GM12872 (cell line): Measurements from ENCODE around the gene C22orf23.

Source experiments
- CTCF ChIP-seq: IDR thresholded peaks from 3 replicates; pipeline ENCODE4 v1.5.1; 2011; ENCODE audit warnings: low read depth, mild to moderate bottlenecking, low read length, moderate library complexity; ENCODE audit not compliant: insufficient read depth

The C22orf23 gene

DNA sequence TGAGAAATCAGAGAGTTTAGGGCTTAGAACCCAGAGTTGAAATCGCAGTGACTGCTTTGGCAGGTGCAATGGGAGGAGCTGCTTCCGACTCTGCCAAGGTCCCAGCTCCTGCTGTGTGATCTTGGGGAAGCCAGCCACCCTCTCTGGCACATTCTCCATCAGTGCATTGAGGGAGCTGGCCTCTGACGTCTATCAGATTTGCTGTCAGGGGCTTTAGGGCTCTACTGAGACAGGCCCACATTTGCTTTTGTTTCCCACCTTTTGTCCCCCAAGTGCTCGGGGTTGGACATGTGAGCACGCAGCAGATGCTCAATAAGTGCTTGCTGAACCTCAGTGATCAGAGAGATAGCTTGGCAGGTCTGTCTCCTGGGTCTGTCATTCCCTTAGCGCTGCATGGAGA lies 41.6 kb upstream of the C22orf23 start:
- no peak for TF ChIP-seq CTCF

- TF ChIP-seq CTCF = no peak
Observed at GRCh38 chr22:37994049-37994448, 40.6 kb upstream of the C22orf23 start.

DNA sequence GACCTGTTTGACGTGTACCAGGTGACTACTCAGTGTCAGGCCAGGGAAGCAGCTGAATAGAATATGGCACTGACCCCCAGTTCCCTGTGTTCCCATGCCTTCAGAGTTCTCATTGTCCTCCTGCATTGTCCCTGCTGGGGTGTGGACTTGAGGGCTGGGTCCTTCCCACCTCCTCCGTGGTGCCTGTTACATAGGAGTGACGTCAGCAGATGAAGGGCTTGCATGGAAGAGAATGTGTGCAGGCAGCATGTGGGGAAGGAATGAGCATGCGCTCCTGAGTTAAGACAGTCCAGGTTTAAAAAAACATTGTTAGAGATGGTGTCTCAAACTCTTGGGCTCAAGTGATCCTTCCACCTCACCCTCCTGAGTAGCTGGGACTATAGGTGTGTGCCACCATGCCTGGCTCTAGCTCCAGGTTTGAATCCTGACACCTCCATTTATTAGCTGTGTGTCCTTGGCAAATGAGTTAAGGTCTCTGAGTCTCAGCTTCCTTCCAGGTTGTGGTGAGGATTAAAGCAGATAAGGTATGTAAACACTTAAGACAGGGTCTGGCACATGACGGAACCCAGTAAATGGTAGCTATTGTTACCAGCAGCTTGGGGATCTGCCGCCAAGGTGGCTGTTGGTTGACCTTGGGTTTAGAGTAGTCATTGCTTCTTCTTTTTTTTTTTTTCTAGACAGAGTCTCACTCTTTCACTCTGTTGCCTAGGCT lies 38.5 kb upstream of the C22orf23 start:
- TF ChIP-seq CTCF = no peak

DNA sequence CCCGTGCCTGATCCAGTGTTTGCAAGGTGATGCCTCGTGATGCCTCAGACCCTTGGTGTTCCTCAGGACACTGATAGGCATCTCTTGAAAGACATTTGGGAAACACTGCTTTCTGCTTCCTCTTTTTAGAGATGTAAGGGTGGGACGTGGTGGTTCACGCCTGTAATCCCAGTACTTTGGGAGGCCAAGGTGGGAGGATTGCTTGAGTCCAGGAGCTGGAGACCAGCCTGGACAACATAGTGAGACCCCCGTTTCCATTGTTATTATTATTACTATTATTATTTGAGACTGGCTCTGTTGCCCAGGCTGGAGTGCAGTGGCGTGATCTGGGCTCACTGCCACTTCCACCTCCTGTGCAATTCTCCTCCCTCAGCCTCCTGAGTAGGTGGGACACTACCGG lies 37.5 kb upstream of the C22orf23 start:
- no peak for TF ChIP-seq CTCF

DNA sequence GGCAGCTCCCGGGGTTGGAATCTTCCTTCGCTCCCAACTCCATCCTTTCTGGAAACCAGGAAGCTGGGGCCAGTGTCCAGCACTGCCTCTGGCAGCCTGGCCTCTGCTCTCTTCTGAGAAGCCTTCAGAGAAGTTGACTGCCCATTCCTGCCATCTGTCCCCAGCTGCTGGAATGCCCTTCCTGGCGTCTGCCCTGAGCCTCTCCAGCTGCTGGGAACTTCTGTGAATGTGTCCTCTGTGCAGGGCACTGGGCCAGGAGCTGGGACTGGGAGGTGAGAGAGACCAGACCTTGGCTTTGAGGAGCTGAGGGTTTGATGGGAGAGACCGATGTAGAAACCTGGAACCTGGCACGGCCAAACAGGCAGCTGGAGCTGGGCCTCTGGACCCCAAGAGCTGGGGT lies 36.9 kb upstream of the C22orf23 start:
- TF ChIP-seq CTCF = no peak

- TF ChIP-seq CTCF = no peak
Observed at GRCh38 chr22:37989146-37990045, 36.0 kb upstream of the C22orf23 start.

DNA sequence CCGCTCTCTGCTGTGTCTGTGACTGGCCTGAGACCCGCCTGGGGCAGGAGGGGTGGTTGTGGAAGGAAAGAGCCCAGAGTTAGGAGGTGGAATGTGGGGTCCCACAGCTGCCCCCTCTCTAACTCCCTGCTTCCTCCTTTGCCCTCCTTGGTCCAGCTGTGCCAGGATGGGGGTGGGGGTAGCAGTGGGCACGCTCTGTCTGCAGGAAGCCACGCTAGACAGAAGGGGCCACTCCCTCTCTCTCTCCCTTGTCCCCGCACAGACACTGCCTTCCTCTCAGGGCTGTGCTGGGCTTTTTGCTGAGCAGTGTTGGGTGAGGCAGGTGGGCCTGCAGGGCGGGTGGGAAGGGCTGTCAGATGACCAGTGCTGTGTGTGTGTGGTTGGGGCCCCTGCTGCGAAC lies 33.0 kb upstream of the C22orf23 start:
- no peak for TF ChIP-seq CTCF
